Left lung (tissue), 10 donors: Measurements from ENCODE around the gene SLC39A10. TPM values are rescaled to one million over a fixed set of nuclear protein-coding genes. Genes with fewer than 3 reads are reported as not detected.

Experiments used
- ATAC-seq: fragments of 200-7000 bp; cut with Tn5 transposase; one replicate; pipeline ENCODE4 v1.9.1; 2020; ENCODE audit warnings: moderate library complexity
- DNase-seq, 4 donors: peaks; one replicate each; pipeline ENCODE4 v3.0.0-alpha.2; 2013 to 2020
- H3K27ac ChIP-seq, 2 donors: fragments of 200-600 bp; sonication (generic) in 1 of 2; one replicate each; pipeline versions ENCODE4 v1.5.0 to v1.8.0; 2020 to 2021
- H3K27me3 ChIP-seq, 2 donors: fragments of 200-600 bp; sonication (generic) in 1 of 2; one replicate each; pipeline versions ENCODE4 v1.5.0 to v1.8.0; 2020 to 2021
- H3K36me3 ChIP-seq, 2 donors: fragments of 200-600 bp; sonication (generic) in 1 of 2; one replicate each; pipeline versions ENCODE4 v1.5.0 to v1.8.0; 2020 to 2021
- H3K4me1 ChIP-seq, 2 donors: fragments of 200-600 bp; one replicate each; pipeline ENCODE4 v1.8.0; 2021
- H3K4me3 ChIP-seq, 2 donors: fragments of 200-600 bp; sonication (generic) in 1 of 2; one replicate each; pipeline versions ENCODE4 v1.5.0 to v1.8.0; 2020 to 2021; ENCODE audit warnings: mild to moderate bottlenecking in 1 of 2
- H3K9me3 ChIP-seq, 2 donors: fragments of 200-600 bp; sonication (generic) in 1 of 2; one replicate each; pipeline versions ENCODE4 v1.5.0 to v1.8.0; 2020 to 2021
- intact Hi-C, 2 donors: fragments of 100-400 bp; cut with DNase I; formaldehyde crosslinking; loops; one replicate each; pipeline versions ENCODE4 v1.11.2 to v1.14.2; 2022
- polyA plus RNA-seq, 6 donors: library from polyadenylated mRNA; unstranded; fragments of 120-200 nt; gene quantifications; one replicate each; pipeline ENCODE4 v1.2.1, GENCODE V29; 2013; ENCODE audit not compliant: insufficient read length in 6 of 6
- total RNA-seq, 2 donors: library from RNA; stranded (reverse); fragmentation: NEBNext Ultra II Directional; extraction: Animal tissue kit (Norgen Biotek cat#: 25700); gene quantifications; one replicate each; pipeline ENCODE4 v1.2.1, GENCODE V29; 2021
- TF ChIP-seq, protein P1 (sequence below), 2 donors: fragments of 200-600 bp; sonication (generic) in 1 of 2; IDR thresholded peaks; one replicate each; pipeline versions ENCODE4 v1.5.0 to v1.8.0; 2021; ENCODE audit warnings: antibody characterized with exemption in 2 of 2
- donor health status: DM: no; HTN: yes; CAD: no.
- donor health status: DM: no; HTN: no; CAD: no.

The SLC39A10 gene
- total and polyA plus RNA-seq, 8 donors, result 25.7 to 58.8 (median 42.3) TPM

DNA sequence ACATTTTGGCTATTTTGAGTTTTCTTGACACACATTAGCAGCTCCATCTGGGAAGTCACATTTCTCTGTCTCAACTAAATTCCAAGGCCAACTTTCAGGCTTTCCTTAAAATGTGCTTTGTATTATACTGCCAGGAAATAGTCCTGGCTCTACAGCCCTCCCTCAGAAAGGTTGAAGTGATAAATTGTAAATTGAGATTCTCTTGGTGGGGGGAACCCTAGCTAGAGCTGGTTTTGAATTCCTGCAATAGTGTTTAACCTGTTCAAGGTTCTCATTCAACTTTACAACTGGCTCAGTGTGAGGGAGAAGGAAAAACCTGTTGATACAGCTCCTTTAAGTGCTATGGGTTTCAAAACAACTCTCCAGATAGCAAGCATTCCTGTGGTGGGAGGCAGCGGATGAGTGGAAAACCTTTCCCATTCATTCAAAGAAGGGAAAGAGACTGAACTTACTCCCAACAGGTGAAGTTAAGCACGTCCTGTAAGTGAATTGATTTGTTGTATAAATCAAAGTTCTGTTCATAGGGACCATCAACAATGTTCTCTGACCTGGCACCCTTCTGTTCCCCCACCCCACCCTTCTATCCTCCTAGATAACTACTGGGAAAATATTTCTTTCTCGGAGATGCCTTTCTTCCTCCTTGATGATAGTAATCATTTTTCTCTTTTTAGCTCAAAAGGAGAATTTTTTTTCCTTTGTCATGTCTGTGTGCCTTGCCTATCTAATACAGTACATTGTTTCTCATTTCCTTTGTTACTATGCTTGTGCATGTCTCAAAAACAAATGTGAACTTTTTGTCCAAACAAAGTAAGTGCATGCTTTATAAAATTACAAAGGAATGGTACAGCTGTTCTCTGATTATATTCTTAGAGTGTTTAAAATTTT lies 44.2 kb upstream of the SLC39A10 start:
- intact Hi-C loops, result no loop called here
- H3K4me3 ChIP-seq, result peak overlapping the region in 1 of 2 donors; percentile 9
- peak overlapping the region; percentile 35 to 57 for H3K27ac ChIP-seq
- H3K36me3 ChIP-seq, result no peaks in the 10 kb centered on the region
- peak; percentile 95 for ATAC-seq
- H3K4me1 ChIP-seq, result peaks cover 13 to 17% of the 10 kb centered on the region in 2 donors
- no peaks in the 10 kb centered on the region for H3K27me3 ChIP-seq
- TF ChIP-seq, protein P1, sequence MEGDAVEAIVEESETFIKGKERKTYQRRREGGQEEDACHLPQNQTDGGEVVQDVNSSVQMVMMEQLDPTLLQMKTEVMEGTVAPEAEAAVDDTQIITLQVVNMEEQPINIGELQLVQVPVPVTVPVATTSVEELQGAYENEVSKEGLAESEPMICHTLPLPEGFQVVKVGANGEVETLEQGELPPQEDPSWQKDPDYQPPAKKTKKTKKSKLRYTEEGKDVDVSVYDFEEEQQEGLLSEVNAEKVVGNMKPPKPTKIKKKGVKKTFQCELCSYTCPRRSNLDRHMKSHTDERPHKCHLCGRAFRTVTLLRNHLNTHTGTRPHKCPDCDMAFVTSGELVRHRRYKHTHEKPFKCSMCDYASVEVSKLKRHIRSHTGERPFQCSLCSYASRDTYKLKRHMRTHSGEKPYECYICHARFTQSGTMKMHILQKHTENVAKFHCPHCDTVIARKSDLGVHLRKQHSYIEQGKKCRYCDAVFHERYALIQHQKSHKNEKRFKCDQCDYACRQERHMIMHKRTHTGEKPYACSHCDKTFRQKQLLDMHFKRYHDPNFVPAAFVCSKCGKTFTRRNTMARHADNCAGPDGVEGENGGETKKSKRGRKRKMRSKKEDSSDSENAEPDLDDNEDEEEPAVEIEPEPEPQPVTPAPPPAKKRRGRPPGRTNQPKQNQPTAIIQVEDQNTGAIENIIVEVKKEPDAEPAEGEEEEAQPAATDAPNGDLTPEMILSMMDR (IDR thresholded peaks at IDR 0.05), result no peak
- DNase-seq, result peak in 2 of 4 donors; percentile 19 to 68
- H3K9me3 ChIP-seq, result no peaks in the 10 kb centered on the region

DNA sequence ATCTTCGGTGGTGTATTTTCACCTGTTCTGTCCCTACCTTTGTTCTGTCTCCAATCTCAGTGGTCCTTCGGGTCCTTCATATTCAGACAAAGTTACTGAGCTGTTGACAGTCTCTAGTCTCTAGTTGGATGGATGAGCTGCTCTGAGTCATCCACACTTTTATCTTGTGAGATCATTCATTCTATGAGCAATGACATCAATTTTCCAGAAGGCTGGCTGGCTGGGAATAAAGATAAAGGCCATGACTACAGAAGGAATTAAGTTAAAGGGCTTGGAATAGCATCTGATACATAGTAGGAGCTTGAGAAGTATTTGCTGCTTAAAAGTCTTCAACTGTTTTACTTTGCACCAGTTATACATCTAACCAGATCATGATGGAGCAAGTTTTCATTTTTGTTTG lies 43.1 kb upstream of the SLC39A10 start:
- no peaks in the 10 kb centered on the region for H3K36me3 ChIP-seq
- no peaks in the 10 kb centered on the region for H3K9me3 ChIP-seq
- TF ChIP-seq, protein P1 (IDR thresholded peaks at IDR 0.05), result no peak
- H3K27me3 ChIP-seq, result no peaks in the 10 kb centered on the region
- peak overlapping the region in 1 of 2 donors; percentile 9 for H3K4me3 ChIP-seq
- ATAC-seq (peak; percentile 26), DNase-seq (no peak)
- peak overlapping the region in 1 of 2 donors; percentile 35 for H3K27ac ChIP-seq
- intact Hi-C loops, result no loop called here
- peaks cover 13 to 17% of the 10 kb centered on the region in 2 donors for H3K4me1 ChIP-seq

DNA sequence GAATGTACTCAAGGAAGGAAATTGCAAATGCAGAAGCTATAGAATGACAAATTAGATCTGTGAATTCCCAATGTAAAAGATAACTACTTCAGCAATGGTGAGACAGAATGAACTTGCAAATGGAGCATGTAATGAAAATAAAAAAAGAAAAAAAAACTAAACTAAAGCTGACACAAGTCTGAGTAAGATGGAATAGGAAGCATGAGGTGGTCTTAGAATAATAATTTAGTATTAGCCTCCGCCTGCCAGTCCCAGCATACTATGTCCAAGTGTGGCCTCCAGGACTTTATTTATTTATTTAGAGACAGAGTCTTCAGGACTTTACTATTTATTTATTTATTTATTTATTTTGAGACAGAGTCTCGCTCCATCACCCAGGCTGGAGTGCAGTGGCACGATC lies 37.4 kb upstream of the SLC39A10 start:
- Histone ChIP-seq H3K9me3 (no peaks in the 10 kb centered on the region), H3K36me3 (no peaks in the 10 kb centered on the region), H3K4me3 (no peak overlapping the region), H3K4me1 (no peaks in the 10 kb centered on the region), H3K27ac (no peak overlapping the region), H3K27me3 (no peaks in the 10 kb centered on the region)
- TF ChIP-seq, protein P1 (IDR thresholded peaks at IDR 0.05), result no peak
- ATAC-seq (no peak), DNase-seq (no peak)
- intact Hi-C loops, result no loop called here

DNA sequence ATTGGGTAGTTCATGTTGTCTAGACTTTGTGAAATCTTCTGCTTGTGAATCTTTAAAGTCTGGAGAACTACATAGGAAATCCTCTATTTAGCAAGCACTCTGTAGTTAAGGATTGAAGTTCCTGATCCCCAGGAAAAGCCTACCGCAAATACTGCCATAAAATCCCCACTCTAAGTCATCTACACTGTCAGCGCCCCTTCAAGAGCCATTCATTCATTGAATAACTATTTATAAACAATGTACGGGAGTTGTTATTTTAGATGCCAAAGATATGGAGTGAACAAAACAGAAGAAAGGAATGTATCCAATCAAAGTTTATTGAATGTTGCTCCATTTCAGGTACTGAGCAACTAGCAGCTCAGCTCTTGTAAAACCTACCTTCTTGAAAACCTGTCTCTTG lies 36.5 kb upstream of the SLC39A10 start:
- Histone ChIP-seq H3K4me3 (no peak overlapping the region), H3K9me3 (no peaks in the 10 kb centered on the region), H3K4me1 (no peaks in the 10 kb centered on the region), H3K27me3 (no peaks in the 10 kb centered on the region), H3K36me3 (no peaks in the 10 kb centered on the region), H3K27ac (no peak overlapping the region)
- DNase-seq (no peak), ATAC-seq (no peak)
- TF ChIP-seq, protein P1 (IDR thresholded peaks at IDR 0.05), result no peak
- intact Hi-C loops, result no loop called here

DNA sequence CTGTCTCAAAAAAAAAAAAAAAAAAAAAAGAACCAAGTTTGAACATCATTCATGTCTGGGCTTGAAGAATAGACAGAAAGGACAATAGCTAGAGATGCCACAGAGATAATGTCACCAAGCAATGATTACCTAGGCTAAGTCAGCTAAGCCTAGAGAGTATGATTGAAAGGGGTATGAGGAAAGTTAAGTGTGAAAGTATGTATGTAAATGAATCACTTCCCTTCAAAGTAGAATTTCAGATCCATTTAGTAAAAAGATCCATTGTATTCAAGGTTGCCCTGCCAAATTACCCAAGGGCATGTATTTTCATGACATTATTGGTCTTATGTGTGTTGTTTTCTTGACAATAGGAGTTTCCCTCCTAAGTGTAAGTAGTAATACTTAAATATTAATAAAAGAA lies 34.1 kb upstream of the SLC39A10 start:
- ATAC-seq, result no peak
- Histone ChIP-seq H3K27ac (no peak overlapping the region), H3K36me3 (no peaks in the 10 kb centered on the region), H3K4me1 (no peaks in the 10 kb centered on the region), H3K4me3 (no peak overlapping the region), H3K27me3 (no peaks in the 10 kb centered on the region), H3K9me3 (no peaks in the 10 kb centered on the region)
- intact Hi-C loops, result no loop called here
- TF ChIP-seq, protein P1 (IDR thresholded peaks at IDR 0.05), result no peak
- DNase-seq, result no peak
